K562 (cell line): Measurements from ENCODE around the gene CARMIL1. TPM values are rescaled to one million over a fixed set of nuclear protein-coding genes. Genes with fewer than 3 reads are reported as not detected.

Experiments
- ATAC-seq: fragments of 200-7000 bp; cut with Tn5 transposase; 3 replicates; pipeline ENCODE4 v1.9.1; 2020; ENCODE audit warnings: moderate library complexity
- BruUV-seq: library from RNA; stranded (reverse); fragments of 400-500 nt; replicated peaks from 2 replicates; lab custom pipeline; 2021; lab: Mats Ljungman, UMichigan
- CTCF ChIA-PET: fragments of 300-600 bp; formaldehyde crosslinking; extraction: SDS; loops from one replicate; lab custom pipeline; 2021; ENCODE audit warnings: low intra/inter-chr PET ratio; lab: Yijun Ruan, JAX
- POLR2A ChIA-PET: fragments of 300-600, 350-650 bp; sonication (Branson Sonifier 250); formaldehyde crosslinking; extraction: SDS; loops from one replicate; lab custom pipeline; 2021; ENCODE audit warnings: antibody characterized with exemption, inconsistent platforms; lab: Yijun Ruan, JAX
- DNase-seq, 4 experiments: peaks; one replicate each; pipeline versions ENCODE4 v3.0.0 to v3.0.0-alpha.2; 2011 to 2018; ENCODE audit warnings: low spot score in 3 of 4, mixed read lengths in 3 of 4; ENCODE audit errors: extremely low read depth in 1 of 4
- FAIRE-seq: peaks from 2 replicates; lab custom pipeline; 2011; peaks lifted over from hg19 to GRCh38; lab: Jason Lieb, UNC
- H2AFZ ChIP-seq: 2 replicates; pipeline ENCODE4 v1.6.0; 2011; ENCODE audit warnings: low read depth, low read length, control low read depth, inconsistent platforms
- H3K27ac ChIP-seq: fragments of 200-600 bp; 3 replicates; pipeline ENCODE4 v1.8.0; 2011; ENCODE audit warnings: low read depth, mild to moderate bottlenecking, control low read depth, inconsistent platforms, low read length, moderate library complexity, mixed read lengths; ENCODE audit errors: extremely low read depth
- H3K27me3 ChIP-seq, 2 experiments: fragments of 300-600 bp in 1 of 2; 2 replicates in 1 of 2; 3 replicates in 1 of 2; pipeline versions ENCODE4 v1.6.0 to v1.8.0; 2011; ENCODE audit warnings: inconsistent platforms in 2 of 2, low read length in 2 of 2, mild to moderate bottlenecking in 1 of 2, mixed read lengths in 1 of 2, moderate library complexity in 1 of 2; ENCODE audit not compliant: control insufficient read depth in 2 of 2, insufficient read depth in 2 of 2
- H3K36me3 ChIP-seq: fragments of 300-600 bp; 3 replicates; pipeline ENCODE4 v1.8.0; 2011; ENCODE audit warnings: mild to moderate bottlenecking, low read length, inconsistent platforms; ENCODE audit not compliant: control insufficient read depth, insufficient read depth
- H3K4me1 ChIP-seq, 2 experiments: fragments of 200-600 bp in 1 of 2; replicated peaks in 1 of 2; 2 replicates in 1 of 2; 3 replicates in 1 of 2; pipeline versions ENCODE4 v1.5.1 to v1.8.0; 2011; ENCODE audit warnings: inconsistent platforms in 2 of 2, low read length in 2 of 2, mild to moderate bottlenecking in 1 of 2, mixed read lengths in 1 of 2, moderate library complexity in 1 of 2; ENCODE audit not compliant: control insufficient read depth in 2 of 2, insufficient read depth in 2 of 2
- H3K4me2 ChIP-seq: 2 replicates; pipeline ENCODE4 v1.6.1; 2011; ENCODE audit warnings: low read length, control low read depth, inconsistent platforms, mixed read lengths; ENCODE audit not compliant: insufficient read depth
- H3K4me3 ChIP-seq: fragments of 200-600 bp; sonication (generic), shearing (Covaris generic); 2 replicates; pipeline ENCODE4 v1.5.1; 2016; ENCODE audit warnings: control low read depth, inconsistent platforms
- H3K79me2 ChIP-seq: fragments of 200-600 bp; 3 replicates; pipeline ENCODE4 v1.8.0; 2011; ENCODE audit warnings: low read length, inconsistent platforms; ENCODE audit not compliant: control insufficient read depth, insufficient read depth
- H3K9ac ChIP-seq, 2 experiments: 2 replicates each; pipeline versions ENCODE4 v1.6.0 to v1.6.1; 2011; ENCODE audit warnings: low read depth in 2 of 2, low read length in 2 of 2, control low read depth in 1 of 2, inconsistent platforms in 1 of 2, mild to moderate bottlenecking in 1 of 2, mixed read lengths in 1 of 2; ENCODE audit not compliant: insufficient read depth in 1 of 2
- H3K9me1 ChIP-seq: one replicate; pipeline ENCODE4 v1.6.0; 2011; ENCODE audit warnings: inconsistent platforms, mild to moderate bottlenecking, low read length, moderate library complexity; ENCODE audit not compliant: control insufficient read depth, insufficient read depth
- H3K9me3 ChIP-seq: replicated peaks from 2 replicates; pipeline ENCODE4 v1.5.1; 2011; ENCODE audit warnings: low read depth, low read length, inconsistent platforms; ENCODE audit not compliant: control insufficient read depth, insufficient read depth
- H4K20me1 ChIP-seq: replicated peaks from 2 replicates; pipeline ENCODE4 v1.6.1; 2011; ENCODE audit warnings: low read length, inconsistent platforms, mixed read lengths; ENCODE audit not compliant: control insufficient read depth, insufficient read depth
- ARID4B ChIP-seq: sonication (generic); formaldehyde crosslinking; IDR thresholded peaks from 2 replicates; pipeline ENCODE4 v1.8.0; 2022; ENCODE audit warnings: mild to moderate bottlenecking, missing genetic modification reagents
- BHLHE40 ChIP-seq: IDR thresholded peaks from 2 replicates; pipeline ENCODE4 v1.6.1; 2011; ENCODE audit warnings: low read length, improper control_type of control experiment
- HEY1 ChIP-seq: fragments of 250-450 bp; sonication (Bioruptor Pico); IDR thresholded peaks from 2 replicates; pipeline ENCODE4 v1.5.0; 2020; ENCODE audit warnings: mild to moderate bottlenecking, moderate library complexity, borderline replicate concordance
- HOXB6 ChIP-seq: fragments of 250-450 bp; sonication (Bioruptor Pico); IDR thresholded peaks from 2 replicates; pipeline ENCODE4 v1.5.1; 2022; ENCODE audit warnings: mild to moderate bottlenecking, borderline replicate concordance
- MAX ChIP-seq: sonication (generic); formaldehyde crosslinking; IDR thresholded peaks from 2 replicates; pipeline ENCODE4 v1.9.0; 2022; ENCODE audit warnings: mild to moderate bottlenecking, missing genetic modification reagents
- MIER1 ChIP-seq: fragments of 450-650 bp; IDR thresholded peaks from 2 replicates; pipeline ENCODE4 v1.6.1; 2016; ENCODE audit warnings: antibody characterized with exemption, mild to moderate bottlenecking, low read depth
- SNIP1 ChIP-seq: fragments of 450-650 bp; IDR thresholded peaks from 2 replicates; pipeline ENCODE4 v1.7.1; 2017; ENCODE audit warnings: low read depth, mild to moderate bottlenecking
- TAL1 ChIP-seq: fragments of 450-650 bp; IDR thresholded peaks from 2 replicates; pipeline ENCODE4 v1.6.1; 2016; ENCODE audit warnings: mild to moderate bottlenecking
- ZC3H11A ChIP-seq: IDR thresholded peaks from 2 replicates; pipeline ENCODE4 v1.6.1; 2012; ENCODE audit warnings: low read depth, low read length, improper control_type of control experiment
- ZEB2 ChIP-seq: fragments of 450-650 bp; IDR thresholded peaks from 2 replicates; pipeline ENCODE4 v1.6.1; 2016
- ZFP91 ChIP-seq: sonication (generic); formaldehyde crosslinking; IDR thresholded peaks from 2 replicates; pipeline ENCODE4 v1.8.0; 2022; ENCODE audit warnings: mild to moderate bottlenecking, missing genetic modification reagents
- ZNF655 ChIP-seq: fragments of 250-450 bp; sonication (Bioruptor Pico); IDR thresholded peaks from 2 replicates; pipeline ENCODE4 v1.5.0; 2021
- WGBS: fragments of 100-300 bp; shearing (Covaris generic); methylation state at CpG from one replicate; pipeline ENCODE4 v1.1.6; 2016; ENCODE audit warnings: low coverage, mixed read lengths; ENCODE audit not compliant: insufficient coverage; ENCODE audit errors: missing lambda C conversion rate; 5-methylcytosine and 5-hydroxymethylcytosine counted together
- in situ Hi-C: fragments of 300-500 bp; cut with MboI; formaldehyde crosslinking; loops from 4 replicates; pipeline ENCODE4 v1.15.0; 2018; ENCODE audit warnings: inconsistent platforms, mixed read lengths
- intact Hi-C: fragments of 100-400 bp; cut with micrococcal nuclease; formaldehyde crosslinking; loops from 2 replicates; pipeline ENCODE4 v1.14.2; 2022
- polyA plus RNA-seq, 8 experiments: library from polyadenylated mRNA; depleted of rRNA in 4 of 8; stranded (reverse) in 5 of 8; unstranded in 3 of 8; fragments of >200 nt; fragmentation: Nextera tagmentation in 2 of 8; fragmentation: Illumina TruSeq in 1 of 8; extraction: Ambion mirVana in 2 of 8; extraction: Trizol in 1 of 8; gene quantifications; 2 replicates each; pipeline versions ENCODE4 v1.2.1 to v1.2.3, GENCODE V29; 2011 to 2014; ENCODE audit warnings: inconsistent platforms in 1 of 8, missing spikeins in 1 of 8
- total RNA-seq, 7 experiments: library from RNA; depleted of rRNA in 6 of 7; stranded (reverse); fragments of >200 nt in 6 of 7; fragmentation: Illumina TruSeq in 2 of 7; extraction: Trizol in 2 of 7; gene quantifications; 2 replicates each; pipeline versions ENCODE4 v1.2.1 to v1.2.3, GENCODE V29; 2011 to 2021; ENCODE audit warnings: low replicate concordance in 1 of 7

The CARMIL1 gene
- total and polyA plus RNA-seq, 9 of the 15 experiments (the other 6 are each of a cell fraction or from before 2014, with no cell fraction given): 0.04 to 0.32 (median 0.10) TPM; not detected in 1

- H4K20me1 ChIP-seq: no peaks in the 10 kb centered on the region
- DNase-seq (no peak), FAIRE-seq (no peak), ATAC-seq (no peak)
- H3K9me3 ChIP-seq: no peaks in the 10 kb centered on the region
- no peak overlapping the region for H3K9ac ChIP-seq
- no peaks in the 10 kb centered on the region for H3K4me1 ChIP-seq
- intact Hi-C loops (no loop called here), in situ Hi-C loops (no loop called here)
- H3K27ac ChIP-seq: no peak overlapping the region
- CTCF ChIA-PET: no interaction called here
- POLR2A ChIA-PET: interaction anchor here (0.6 to 1.2 kb wide), 3 partner anchors 9 to 1944 kb away, joined by 3 to 4 read pairs (median 3); no protein-coding TSS in a partner anchor
- H3K4me2 ChIP-seq: no peak overlapping the region
- 0% methylated on average over 1 of the region's 1 CpG for WGBS
- H2AFZ ChIP-seq: no peak overlapping the region
- no peak overlapping the region for H3K4me3 ChIP-seq
- BruUV-seq: no TSS peak
- no peaks in the 10 kb centered on the region for H3K9me1 ChIP-seq
- H3K79me2 ChIP-seq: no peaks in the 10 kb centered on the region
- 0 out of 5 replicates have a peak, but pooled peaks cover 0 to 11% of the 10 kb centered on the region in 2 experiments for H3K27me3 ChIP-seq
- no peaks in the 10 kb centered on the region for H3K36me3 ChIP-seq
- TF ChIP-seq HEY1 (no peak), SNIP1 (no peak), TAL1 (no peak), BHLHE40 (no peak), ARID4B (CRISPR knock-in tag) (no peak), ZEB2 (no peak), ZNF655 (no peak), ZC3H11A (no peak), MIER1 (no peak), MAX (CRISPR knock-in tag) (no peak), ZFP91 (CRISPR knock-in tag) (no peak), HOXB6 (CRISPR knock-in tag) (no peak)
These were observed 87.8 kb downstream of the CARMIL1 start for GRCh38 chr6:25366903-25367545.
